NCI-H2227 (cell line): ENCODE measurements around the gene RNU6-9.
"Not testable (repeated sequence)": the region's sequence is repeated elsewhere in the genome, so short reads cannot be mapped to it uniquely, and the experiment has no call there.

ENCODE experiments used
- DNase-seq: peaks from one replicate; lab custom pipeline; 2025; ENCODE audit not compliant: unreplicated experiment; lab: John Stamatoyannopoulos, UW

RNU6-9 gene

DNA sequence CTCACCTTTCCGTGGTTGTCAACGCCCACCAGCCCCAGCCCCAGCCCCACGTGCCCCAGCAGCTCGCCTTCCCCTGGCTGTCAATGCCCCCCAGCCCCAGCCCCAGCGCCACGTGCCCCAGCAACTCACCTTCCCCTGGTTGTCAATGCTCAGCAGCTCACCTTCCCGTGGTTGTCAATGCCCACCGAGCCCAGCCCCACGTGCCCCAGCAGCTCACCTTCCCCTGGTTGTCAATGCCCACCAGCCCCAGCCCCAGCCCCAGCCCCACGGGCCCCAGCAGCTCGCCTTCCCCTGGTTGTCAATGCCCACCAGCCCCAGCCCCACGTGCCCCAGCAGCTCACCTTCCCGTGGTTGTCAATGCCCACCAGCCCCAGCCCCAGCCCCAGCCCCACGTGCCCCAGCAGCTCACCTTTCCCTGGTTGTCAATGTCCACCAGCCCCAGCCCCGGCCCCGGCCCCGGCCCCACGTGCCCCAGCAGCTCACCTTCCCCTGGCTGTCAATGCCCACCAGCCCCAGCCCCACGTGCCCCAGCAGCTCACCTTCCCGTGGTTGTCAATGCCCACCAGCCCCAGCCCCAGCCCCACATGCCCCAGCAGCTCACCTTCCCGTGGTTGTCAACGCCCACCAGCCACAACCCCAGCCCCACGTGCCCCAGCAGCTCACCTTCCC lies 15.2 kb upstream of the RNU6-9 start:
- DNase-seq, result not testable (repeated sequence)

DNA sequence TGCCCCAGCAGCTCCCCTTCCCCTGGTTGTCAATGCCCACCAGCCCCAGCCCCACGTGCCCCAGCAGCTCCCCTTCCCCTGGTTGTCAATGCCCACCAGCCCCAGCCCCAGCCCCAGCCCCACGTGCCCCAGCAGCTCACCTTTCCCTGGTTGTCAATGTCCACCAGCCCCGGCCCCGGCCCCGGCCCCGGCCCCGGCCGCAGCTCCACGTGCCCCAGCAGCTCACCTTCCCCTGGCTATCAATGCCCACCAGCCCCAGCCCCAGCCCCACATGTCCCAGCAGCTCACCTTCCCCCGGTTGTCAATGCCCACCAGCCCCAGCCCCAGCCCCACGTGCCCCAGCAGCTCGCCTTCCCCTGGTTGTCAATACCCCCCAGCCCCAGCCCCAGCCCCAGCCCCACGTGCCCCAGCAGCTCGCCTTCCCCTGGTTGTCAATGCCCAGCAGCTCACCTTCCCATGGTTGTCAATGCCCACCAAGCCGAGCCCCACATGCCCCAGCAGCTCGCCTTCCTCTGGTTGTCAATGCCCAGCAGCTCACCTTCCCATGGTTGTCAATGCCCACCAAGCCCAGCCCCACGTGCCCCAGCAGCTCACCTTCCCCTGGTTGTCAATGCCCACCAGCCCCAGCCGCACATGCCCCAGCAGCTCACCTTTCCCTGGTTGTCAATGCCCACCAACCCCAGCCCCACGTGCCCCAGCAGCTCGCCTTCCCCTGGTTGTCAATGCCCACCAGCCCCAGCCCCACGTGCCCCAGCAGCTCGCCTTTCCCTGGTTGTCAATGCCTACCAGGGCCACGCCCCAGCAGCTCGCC lies 14.3 kb upstream of the RNU6-9 start:
- not testable (repeated sequence) for DNase-seq

DNA sequence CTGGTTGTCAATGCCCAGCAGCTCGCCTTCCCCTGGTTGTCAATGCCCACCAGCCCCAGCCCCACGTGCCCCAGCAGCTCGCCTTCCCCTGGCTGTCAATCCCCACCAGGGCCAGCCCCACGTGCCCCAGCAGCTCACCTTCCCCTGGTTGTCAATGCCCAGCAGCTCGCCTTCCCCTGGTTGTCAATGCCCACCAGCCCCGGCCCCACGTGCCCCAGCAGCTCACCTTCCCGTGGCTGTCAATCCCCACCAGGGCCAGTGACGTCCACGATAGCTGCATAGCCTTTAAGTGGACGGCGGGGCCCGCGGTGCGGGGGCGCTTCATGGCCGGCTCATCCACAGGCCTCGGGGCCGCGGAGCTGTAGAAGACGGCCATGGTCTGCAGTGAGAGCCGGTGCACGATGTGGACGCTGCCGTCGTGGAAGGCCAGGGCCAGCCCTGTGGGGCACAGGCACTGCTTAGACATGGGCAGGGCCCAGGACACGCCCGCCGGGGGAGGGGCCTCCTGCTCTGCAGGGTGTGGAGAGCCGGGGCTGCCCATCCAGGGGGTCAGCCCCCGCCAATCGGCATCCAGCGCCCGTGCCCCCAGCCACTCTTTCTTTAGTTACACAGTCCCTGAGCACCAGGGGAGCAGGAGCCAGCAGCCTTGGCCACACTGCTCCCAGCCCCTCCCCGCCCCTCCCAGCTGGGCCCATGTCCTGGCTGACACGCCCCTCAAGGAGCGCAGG lies 13.4 kb upstream of the RNU6-9 start:
- no peak for DNase-seq

DNA sequence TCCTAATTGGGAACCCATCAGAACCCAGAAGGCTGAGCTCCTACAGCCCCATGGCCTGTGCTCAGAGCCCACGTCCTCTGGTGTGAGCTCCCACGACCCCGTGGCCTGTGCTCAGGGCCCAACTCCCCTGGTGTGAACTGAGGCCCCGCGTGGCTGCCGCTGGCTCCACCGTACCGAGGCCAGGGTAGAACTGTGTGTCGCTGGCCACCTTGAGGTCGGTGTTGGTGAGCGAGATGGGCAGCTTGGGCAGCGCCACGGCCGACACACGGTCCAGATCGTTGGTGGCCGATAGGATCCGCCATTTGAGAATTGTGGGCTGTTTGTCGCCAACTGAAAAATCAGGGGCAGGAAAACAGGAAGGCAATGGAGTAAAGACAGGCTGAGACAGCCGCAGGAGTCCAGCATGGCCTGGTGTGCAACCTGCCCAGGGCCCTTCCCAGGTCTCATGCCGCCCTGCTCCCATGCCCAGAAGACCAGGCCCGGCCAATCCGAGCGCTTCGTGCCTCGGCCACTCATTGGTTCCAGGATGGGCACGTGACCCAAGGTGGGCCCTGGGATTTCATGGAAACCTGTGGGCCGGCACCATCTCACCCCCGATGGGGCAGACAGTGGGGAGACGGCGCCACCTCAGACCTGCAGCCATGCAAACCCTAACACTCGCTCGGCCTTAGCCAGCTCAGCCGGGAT lies 11.8 kb upstream of the RNU6-9 start:
- no peak for DNase-seq

- no peak for DNase-seq
Observed at GRCh38 chr19:882871-883497, 10.3 kb upstream of the RNU6-9 start.

GRCh38 chr19:883661-884211 lies 9.5 kb upstream of the RNU6-9 start:
- DNase-seq, result no peak

DNA sequence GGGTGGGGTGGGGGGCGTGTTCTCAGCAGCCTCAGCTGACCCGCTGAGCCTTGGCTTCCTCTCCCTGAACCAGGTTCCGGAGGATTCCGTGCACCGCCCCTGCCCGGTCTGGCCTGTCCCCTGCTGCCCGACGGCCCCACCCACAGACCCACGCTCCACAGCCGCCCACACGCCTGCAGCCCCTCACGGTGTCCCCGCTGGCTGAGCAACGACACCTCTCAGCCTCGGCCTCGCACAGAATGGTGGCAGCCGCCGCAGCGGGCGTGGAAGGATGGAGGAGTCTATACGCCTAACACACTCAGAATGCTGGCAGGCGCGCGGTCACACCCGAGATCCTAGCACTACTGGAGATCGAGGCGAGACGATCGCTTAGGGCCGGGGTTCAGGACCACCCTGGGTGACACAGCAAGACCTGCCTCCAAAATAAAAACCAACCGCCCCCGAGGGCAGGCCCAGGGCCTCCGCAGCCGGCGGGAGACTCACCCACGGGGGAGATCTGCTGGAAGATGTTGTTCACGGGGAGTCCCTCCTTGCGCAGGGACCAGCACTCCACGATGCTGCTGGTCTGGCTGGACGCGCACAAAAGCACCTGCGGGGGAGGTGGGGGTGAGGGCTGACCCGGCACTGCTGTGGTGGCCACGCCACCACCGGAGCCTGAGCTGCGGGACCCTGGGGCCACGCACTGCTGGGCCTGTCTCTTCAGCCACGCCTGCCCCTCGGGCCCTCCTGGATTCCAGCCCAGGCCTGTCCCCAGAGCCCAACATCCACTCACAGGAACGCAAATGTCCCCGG lies 8.7 kb upstream of the RNU6-9 start:
- DNase-seq, result no peak

- DNase-seq, result no peak
Observed at GRCh38 chr19:885536-886224, 7.6 kb upstream of the RNU6-9 start.

DNA sequence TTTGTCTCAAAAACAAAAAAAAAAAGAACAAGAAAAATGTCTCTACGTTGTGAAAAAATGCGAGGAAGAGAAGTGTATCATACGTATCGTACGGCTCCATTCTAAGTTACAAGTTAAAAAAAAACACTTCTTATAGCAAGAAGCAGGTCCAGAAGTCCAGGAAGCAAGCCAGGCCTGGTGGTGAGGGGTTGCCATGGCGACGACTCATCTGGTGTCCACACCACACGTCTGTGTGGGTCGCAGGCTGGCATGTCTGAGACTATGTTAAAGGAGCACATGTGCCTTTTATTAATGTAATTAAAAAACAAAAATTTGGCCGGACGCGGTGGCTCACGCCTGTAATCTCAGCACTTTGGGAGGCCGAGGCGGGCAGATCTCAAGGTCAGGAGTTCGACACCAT lies 6.2 kb upstream of the RNU6-9 start:
- DNase-seq, result no peak

DNA sequence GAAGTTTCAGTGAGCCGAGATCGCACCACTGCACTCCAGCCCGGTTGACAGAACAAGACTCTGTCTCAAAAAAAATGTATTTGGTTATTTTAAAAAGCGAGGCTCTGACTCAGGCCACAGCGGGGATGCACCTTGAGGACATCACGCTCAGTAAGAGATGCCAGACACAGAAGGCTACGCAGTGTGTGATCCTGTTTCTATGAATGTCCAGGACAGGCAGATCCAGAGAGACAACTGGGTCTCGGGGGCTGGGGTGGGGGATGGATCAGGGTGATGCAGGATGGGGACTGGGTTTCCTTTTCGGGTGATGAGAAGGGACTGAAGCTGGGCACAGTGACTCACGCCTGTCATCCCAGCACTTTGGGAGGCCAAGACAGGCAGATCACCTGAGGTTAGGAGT lies 5.7 kb upstream of the RNU6-9 start:
- DNase-seq, result no peak

DNA sequence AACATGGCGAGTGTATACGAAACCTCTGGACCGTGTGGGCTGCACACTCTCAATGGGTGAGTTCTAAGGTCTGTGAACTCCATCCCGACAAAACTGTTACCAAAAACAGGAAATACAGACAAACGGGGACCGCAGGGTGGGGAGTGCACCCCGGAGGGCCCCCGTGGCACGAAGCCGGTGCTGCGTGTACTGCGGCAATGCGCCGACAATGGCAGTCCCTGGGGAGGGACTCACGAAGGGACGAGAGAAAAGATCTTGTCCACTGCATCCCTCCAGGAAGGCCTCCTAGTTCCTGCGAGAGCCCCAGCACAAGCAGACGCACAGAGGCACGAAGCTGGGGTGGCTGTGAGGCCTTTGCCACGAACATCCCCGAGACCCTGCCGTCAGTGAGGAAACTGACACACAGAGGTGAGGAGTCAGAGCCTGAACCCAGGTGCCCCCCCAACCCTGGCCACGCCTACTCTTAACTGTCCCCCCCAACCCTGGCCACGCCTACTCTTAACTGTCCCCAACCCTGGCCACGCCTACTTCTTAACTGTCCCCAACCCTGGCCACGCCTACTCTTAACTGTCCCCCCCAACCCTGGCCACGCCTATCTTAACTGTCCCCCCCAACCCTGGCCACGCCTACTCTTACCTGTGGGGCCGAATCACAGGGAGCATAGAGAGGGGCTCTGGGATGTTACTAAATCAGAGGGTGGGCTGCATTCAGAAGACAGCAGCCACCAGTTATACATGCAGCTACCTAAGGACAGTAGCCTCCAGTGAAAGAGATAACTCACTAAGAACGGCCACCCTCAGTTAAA lies 4.5 kb upstream of the RNU6-9 start:
- DNase-seq, result no peak

DNA sequence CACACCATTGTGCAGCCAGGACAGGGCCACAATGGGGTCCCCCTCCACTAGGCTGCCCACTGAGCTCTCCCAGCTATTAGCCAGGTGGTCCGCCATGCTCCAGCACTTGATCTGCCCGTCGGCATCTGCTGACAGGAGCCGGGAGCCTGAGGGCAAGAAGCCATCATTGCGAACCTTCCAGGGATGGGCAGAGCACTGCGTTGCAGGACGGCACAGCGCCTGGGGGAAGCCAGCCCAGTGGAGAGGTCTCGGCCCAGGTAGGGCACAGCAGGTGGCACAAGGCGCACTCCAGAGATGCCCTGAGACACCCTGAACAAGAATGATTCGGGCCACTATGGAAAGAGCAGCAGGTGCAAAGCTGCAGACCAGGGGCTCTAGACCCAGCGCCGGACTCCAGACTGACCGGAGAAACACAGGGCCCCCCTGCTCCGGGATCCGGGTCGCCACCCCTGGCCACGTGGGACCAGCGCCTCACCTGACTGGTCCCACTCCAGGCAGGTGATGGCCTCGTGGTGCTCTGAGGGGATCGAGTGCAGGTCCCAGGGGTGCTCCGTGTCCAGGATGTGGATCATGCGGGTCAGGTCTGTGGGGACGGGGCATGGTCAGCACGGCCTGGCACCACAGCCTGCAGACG lies 3.5 kb upstream of the RNU6-9 start:
- DNase-seq, result no peak

DNA sequence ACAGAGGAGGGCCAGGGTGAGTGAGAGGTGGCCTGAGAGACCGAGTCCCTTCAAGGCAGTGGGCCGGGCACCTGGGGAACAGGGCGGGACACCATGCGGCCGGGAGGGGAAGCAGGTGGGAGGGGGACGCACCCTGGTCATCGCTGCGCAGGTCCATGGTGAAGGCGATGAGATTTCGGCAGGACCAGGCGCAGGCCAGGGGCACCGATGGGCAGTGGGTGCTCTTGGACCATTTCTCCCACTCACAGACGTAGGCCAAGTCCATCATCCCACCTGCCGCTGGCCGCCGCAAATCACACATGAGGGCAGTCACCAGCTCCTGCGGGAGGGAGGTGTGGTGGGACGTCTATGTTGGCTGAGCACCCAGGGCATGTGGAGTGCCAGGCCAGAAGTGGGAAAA lies 2.5 kb upstream of the RNU6-9 start:
- no peak for DNase-seq

- DNase-seq, result not testable (repeated sequence)
Observed at GRCh38 chr19:891421-892200, 1.7 kb upstream of the RNU6-9 start.

- no peak for DNase-seq
Observed at GRCh38 chr19:892243-892893, 916 bp upstream of the RNU6-9 start.

DNA sequence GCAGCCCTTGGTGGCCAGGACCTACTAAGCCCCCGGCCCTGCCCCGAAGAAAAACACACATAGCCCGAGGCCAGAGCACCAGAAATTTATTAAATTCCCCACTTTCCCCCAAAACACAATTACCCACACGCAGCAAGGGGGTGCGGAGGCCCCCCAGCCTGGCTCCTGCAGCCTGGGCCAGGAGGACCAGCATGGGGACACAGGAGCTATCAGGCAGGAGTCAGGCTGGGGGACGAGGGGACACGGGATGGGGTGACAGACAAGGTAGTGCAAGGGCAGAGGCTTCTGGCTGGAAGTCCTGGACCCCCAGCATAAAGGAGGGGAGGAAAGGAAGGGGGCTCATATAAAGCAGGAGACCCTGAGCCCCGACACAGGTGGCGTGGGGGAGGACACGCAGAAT lies 3.1 kb downstream of the RNU6-9 start:
- no peak for DNase-seq

DNA sequence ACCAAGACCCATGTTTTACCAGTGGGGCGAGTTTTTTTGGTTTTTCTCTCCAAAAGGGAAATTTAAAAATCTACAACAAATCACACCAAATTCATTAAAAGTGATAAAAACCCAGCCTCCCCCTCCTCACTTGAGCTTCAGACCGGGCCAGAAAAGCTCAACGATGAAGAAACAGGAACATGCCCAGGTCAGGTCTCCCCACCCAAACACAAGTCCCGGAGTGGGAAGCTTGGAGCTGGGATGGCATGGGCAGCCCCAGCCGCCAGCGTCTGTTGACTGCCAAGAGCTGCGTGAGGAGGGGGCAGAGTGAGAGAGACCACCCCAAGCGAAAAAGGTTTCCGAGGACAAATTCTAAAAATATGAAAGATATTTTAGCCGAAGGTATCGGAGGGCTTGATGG lies 3.7 kb downstream of the RNU6-9 start:
- DNase-seq, result no peak
